Activated T-helper 9 cell treated with anti-CD3 and anti-CD28 coated beads, Interleukin-2, amount 50 U/mL, for 16 hours (primary cell): ENCODE measurements around the gene ITPR1.

Experiments
- DNase-seq: peaks from one replicate; pipeline ENCODE4 v3.0.0-alpha.2; 2020; ENCODE audit warnings: low read depth

ITPR1 gene

DNA sequence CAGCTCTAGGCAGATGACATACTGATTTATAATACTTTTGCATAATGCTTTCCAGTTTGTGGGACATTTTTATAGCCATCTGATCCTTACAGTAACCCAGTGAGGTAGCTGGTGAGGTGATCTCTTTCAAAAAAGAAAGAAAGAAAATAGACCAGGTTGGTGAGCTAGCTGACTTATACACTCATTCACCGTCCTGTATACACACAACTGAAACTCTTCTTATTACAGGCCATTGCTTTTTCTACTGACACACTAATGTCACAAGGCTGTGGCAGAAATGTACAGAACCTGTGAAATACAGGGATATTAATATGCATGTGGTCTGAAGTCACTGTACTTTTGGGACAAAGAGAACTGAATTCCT is 335.9 kb downstream of the ITPR1 start:
- no peak for DNase-seq

DNA sequence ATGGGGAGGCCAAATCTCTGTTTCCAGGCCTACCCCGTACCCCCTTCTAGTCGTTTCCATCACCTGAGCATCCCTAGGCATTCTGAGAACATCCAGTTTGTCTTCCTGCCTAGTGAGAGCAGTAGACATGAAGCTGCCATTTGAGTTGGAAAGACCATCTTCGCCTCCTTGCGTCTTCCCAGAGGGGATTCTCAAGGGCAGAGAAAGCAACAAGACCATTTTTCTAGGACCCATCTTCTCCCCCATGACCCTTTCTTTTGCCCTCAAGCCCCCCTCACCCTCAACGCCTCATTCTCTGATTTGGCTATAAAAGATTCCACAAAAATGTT is 337.4 kb downstream of the ITPR1 start:
- no peak for DNase-seq

DNA sequence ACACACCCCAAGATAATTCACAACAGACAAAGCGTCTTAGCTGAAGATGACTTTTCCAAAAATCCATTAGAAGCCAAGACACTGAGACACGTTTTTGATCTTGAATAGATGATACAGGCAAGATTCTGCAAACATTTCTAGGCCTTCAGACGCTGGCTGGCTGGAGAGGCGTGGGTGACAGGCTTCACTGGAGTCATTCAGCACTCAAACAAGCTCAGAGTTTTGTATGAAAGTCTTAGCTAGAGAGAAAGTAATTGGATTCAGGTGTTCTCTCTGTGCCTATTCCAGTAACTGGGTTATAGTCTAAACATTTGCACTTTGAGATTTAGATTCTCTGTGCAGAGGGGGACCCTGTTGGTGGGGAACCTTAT is 338.4 kb downstream of the ITPR1 start:
- no peak for DNase-seq

DNA sequence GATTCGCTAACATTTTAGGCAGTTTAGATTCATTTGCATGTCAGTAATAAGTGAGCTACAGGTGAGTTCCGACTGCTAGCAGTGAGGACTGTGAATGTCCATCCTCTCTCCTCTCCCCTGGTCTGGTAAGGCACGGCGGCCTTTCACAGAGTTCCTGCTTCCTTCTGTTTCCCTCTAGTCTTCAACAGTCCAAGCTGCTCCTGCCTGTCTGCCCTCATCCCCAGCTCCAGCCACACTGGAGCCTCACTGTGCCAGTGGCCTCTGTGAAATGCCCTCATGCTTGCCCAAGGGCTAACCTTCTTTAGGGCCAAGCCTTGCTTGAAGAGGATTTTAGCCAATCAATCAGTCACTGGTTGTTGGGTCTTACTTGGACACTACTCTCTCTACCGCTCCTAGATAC is 340.3 kb downstream of the ITPR1 start:
- DNase-seq = no peak

DNA sequence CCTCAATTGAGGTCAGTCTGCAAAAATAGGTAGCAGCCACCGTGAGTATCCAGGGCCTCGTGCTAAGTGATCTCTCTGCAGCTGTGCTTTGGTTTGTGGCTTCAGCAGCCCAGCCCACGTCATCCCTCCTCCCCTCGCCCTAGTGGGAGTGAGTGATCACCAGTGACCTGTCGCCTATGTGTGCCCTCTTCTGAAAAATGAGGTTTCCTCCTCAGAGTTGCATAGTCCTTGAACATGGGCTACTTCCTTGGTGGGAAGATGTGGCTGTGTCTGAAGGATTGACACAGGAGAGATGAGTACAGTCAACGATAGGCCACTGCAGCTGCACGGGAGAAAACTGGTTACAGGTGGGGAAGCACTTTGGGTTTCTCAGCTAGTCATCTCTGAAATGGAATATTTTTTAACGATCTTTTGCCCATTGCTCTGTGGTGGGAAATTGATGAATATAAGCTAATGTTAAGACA is 341.3 kb downstream of the ITPR1 start:
- peak; percentile 68 for DNase-seq

DNA sequence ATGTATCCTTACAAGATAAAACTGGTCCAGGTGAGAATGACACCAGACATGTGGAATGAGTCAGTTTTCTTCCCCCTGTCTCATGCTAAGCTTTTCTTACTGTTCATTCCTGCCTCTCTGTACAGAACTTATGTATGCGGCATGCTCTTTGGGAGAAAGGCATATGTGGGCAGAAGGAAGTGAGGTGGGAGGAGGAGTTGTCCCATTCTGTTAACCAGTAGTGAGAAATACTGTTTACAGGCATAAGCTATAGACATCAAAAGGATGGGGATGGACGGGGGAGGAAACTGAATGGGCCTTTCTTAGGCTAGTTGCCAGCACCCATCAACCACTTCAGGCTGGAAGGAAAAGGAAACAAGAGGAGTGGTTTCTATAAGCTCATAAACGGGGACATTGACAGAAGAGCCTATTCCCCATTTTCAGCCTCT is 342.5 kb downstream of the ITPR1 start:
- no peak for DNase-seq

DNA sequence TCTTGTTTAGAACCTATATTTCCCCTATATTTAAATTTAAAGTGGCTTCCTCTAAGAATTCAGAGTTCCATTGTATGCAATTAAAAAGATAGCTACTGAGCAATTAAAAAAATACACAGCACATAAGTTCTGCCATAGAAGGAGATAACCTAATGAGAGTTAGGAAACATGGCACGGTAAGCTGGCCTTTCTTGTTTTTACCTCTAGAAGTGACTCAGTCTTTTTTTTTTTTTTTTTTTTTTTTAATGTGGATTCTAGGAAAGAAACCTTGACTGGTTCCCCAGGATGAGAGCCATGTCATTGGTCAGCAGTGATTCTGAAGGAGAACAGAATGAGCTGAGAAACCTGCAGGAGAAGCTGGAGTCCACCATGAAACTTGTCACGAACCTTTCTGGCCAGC is 343.4 kb downstream of the ITPR1 start:
- DNase-seq = no peak

DNA sequence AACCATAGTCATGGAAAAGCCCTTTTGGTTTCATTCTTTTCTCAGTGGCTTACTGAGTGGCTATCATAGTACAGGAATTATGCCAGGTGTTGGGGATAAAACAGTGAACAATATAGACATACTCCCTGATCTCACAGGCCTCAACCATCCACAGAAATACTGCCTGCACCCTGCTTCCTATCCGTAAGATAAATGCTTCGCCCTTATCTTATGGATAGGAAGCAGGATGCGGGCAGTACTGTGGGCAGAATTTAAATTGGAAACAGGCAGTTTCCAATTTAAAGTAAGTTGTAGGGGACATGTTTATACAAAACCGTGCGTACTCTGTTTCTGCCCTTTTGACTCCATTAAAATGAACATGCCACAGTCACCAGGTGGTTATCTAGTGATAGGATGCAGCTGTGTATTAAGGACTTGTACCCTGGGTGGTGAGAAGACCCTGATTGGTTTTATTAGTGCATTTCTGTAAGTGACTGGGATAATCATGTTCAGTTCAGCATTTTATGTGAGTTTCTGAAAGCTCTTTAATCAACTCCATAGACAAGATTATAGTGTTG is 344.3 kb downstream of the ITPR1 start:
- no peak for DNase-seq

DNA sequence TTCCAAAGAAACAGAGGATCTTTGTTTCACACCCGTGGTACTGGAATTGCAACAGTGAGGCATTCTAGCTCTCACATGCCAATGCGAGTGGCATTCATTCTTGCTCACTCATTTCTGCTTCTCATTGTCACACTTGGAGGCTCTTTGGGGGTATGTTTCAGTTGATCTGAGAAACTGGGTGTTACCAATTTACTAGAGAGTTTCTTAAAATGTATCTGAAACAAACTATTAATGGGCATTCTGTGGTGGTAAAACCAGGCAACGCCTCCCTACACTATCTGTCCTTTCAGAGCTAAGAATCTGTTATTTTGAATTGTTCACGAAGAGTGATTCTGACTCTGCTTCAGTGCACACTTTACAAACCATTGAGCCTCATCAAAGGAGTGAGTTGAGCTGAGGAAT is 345.5 kb downstream of the ITPR1 start:
- DNase-seq = no peak

DNA sequence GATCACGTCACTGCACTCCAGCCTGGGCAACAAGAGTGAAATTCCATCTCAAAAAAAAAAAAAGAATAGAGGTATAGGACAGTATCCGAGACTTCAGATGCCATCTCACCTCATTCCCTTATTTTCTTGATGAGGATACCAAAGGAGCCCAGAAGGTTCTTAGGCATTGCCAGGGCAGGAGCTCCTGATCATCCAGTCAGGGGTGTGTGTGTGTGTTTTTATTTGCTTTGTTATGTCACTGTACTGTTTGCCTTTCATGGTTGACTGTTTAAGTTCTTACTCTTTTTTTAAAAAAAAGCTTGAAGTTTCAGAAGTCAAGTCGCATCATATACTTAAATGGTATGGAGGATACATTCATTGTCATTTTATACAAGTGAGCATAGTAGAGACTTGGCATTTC is 346.1 kb downstream of the ITPR1 start:
- no peak for DNase-seq

DNA sequence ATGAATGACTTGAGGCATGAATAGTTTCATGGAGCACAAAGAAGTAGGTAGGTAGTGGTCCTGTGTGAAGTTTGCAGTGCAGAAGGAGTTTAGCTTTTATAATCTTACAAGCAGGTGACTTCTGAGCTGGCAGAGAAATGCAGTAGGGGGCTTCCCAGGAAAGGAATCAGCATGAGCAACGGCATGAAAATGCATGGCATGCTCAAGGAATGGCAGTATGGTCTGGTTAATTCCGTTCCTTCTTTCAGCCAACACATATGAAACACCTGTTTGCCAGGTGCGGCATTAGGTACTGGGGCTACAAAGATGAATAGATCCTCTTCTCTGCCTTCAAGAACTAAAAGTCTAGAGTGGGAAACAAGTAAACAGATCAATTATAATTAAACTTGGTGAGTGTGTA is 348.1 kb downstream of the ITPR1 start:
- no peak for DNase-seq

DNA sequence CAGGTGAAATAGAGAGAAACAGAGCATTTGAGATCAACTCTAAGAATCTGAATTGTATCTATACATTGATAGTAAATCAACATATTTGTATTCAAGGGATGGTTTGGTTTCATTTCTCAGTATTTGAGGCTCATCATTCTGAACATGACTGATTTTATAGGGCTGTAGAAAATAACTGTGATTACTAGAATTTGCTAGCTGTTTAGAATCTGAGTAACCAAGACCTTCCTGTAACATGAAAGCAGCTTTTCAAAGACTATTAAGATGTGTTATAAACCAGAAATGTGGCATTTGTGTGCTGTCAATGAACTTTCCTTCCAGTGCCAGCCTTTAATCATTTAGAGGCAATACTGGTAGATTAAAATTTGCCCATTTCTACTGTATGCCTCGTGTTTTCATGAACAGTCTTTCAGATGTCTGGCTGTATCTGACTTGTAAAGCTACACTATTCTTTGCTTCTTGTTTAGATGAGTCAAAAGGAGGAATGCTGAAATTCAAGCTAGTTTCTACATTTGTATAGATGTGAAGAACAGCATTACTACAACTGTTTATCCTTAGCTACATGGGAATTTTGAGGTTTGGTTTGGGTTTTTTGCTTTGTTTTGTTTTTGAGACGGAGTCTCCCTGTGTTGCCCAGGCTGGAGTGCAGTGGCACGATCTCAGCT is 348.8 kb downstream of the ITPR1 start:
- no peak for DNase-seq

DNA sequence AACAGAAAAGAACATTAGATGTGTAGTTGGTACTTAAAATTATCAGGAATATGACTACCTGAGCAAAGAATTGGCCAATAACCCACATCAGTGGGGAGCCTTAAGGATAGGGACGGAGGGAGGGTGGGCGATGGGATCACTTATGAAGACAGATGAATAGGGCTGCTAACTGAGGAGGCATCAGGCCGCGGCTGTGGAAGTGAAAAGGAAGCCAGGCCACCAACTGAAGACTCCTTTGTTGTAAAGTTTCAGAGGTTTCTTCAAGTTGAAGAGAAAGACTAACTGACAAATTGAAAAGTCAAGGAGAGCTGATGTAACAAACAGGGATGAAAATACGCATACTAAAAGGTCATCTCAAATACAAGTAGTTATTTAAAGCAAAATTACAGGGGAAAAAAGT is 350.5 kb downstream of the ITPR1 start:
- DNase-seq = no peak

DNA sequence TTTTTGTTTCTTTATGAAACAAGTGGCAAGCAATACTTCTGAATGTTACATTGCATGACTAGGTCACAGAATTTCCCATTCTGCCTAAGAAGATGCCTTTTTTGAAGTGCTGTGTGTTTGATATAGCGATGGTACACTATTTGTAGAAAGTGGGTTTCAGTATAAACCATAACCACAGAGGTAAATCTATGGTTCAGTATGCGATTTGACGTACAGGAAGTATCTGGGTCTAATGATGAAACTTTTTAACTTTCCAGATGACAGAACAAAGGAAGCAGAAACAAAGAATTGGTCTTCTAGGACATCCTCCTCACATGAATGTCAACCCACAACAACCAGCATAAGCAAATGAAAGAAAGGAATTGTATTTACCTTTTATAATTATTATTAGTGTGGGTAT is 352.7 kb downstream of the ITPR1 start:
- DNase-seq = no peak

DNA sequence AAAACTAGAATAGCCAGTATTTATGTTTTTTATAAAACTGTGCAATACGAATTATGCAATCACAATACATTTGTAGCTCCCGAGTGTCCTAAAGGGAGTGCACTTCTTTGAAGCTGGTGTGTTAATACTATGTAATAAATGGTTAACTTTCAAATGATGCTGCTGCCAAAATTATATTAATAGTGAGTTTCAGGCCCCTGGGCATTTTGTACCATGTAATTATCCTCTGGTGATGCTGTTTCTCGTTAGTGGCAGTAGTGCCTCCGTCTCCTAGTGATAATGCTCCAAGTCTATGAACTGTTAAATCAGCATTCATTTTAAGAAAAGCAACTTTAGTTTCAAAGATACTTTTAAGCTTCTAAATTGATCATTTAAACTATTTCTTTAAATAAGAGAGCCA is 353.4 kb downstream of the ITPR1 start:
- DNase-seq = no peak

DNA sequence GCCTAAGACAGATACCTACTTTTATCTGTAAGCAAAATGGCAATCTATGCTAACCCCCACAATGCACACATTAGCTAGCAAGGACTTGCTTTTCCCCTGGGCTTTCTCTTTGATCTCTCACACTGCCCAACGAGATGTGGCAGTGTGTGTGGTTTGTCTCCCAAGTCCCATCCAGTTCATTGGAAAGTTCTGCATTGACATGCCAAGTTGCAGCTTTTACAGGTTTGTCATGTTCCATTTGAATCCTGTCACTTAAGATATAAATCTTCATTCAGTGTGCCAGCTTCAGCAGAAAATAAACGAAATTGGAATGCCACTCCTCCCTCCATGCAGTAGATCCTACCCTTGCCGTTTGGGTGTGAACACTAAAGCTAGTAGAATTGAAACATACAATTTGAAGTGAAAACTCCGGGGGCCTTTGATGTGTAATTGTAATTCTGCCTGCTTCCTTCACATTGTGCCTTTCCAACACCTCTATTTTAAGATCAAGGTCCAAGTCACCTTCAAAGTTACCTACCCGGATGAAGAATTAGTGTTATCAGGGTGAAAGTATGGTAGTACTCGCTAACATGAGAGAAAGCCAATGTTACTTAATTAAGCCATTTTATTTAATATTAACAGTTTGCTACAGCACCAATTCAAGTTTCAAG is 355.2 kb downstream of the ITPR1 start:
- no peak for DNase-seq

DNA sequence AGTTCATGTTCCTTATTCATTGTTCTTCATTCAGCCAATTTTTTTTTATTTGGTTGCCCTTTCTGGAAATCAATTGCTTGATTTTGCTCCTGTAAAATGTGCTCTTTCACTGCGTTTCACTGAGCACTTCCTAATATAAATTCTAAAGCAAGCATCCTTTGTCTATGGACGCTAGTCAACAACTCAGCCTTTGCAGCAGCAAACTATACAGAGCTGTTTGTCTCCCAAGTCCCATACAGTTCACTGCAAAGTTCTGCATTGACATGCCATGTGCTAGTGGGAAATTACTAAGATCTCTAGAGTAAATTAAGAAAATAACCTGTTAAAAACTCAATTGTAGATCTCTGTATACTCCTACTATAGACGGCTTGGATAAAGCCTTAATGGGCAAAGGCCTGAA is 356.0 kb downstream of the ITPR1 start:
- no peak for DNase-seq

DNA sequence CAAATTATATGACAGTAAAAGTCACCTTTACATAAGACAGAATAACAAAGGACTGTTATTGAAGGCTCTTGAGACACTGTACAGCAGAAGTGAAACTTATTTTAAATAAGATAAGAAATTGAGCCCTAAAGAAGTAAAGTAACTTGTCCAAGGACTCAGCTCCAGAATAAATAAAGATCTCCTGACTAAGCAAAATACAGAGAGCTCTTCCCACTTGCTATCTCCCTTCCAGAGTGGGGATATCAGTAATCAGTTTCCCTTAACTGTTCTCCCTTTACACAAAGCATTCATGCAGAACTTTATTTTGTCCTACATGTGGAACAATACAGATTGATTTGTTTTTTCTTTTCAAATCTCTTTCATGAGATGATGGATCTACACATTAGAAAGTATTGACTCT is 356.6 kb downstream of the ITPR1 start:
- no peak for DNase-seq

DNA sequence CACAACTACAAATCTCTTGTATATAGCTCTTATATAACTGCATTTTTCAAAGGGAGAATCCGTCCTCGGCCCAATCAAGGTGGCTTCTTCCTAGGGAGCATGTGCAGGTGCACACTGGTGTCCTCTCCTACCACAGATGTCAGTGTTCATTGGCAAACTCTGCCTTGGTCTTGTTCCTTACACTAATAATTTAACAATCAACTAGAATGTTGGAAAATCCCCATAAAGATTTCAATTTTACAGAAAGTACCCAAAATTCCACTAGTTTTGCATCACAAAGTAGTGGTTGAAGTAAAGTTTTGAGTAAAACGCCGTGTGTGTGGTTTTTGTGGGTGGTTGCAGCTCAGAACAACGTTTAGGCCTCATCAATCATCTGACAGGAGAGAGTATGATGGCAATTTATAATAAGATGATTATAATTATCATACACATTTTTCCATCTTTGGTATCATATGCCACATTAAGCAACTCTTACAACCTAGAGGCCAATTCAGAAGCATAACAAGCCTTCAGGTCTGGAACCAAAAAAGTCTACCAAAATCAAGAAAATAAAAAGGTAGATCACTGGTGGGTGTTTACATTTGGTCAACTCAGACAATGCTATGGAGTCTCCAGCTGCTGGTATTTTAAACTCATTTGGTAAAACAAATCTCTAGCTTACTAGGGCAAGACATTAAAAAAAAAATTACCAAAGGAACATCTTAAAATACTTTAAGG is 357.2 kb downstream of the ITPR1 start:
- no peak for DNase-seq

DNA sequence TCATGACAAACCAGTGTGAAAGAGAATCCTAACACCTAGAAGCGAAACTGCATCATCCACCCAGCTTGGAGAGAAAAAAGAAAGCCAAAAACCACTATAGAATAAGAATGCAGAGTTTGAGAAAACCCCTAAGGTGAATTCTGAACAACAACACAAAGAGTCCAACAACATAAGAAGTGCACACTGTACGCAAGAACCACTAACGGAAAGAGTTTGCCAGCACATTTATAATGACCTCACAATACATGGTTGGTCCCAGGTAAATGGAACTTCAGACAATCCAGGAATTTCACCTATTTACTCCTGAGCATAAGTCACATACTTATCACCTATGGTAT is 357.7 kb downstream of the ITPR1 start:
- no peak for DNase-seq

DNA sequence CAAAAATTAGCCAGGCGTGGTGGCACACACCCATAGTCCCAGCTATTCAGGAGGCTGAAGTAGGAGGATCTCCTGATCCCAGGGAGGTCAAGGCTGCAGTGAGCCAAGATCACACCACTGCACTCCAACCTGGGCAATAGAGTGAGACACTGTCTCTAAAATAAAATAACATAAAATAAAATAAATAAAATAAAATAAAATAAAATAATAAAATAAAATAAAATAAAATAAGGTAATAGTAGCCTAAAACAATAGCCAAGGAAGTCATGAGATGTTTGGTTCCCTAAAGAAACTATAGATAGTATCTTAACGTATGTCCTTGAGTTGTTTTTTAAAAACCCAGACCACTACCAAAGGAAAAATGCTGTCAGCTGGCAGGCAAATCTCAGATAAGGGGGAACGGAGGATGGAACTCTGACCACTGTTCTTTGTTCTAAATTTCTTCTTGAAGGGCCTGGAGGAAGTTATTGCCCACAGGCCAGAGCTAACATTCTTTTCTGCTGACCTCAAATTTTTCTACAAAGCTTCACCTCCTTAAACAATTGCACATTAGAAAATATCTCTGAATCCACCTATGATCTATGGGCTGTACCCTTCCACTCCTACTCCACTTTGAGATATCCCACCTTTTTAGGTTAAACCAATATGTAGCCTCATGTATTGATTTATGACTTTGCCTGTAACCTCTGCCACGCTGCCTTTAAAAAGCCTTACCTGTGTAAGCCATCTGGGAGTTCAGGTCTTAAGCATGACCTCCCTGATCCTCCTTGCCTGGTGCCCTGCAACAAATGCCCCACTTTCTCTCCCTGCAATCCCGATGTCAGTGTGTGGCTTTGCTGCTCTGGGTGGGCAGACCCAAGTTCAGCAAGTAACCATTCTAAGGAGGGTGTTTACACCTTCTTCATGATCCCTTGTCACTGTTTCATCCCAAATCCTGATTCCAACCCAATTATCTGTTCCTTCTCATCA is 359.9 kb downstream of the ITPR1 start:
- DNase-seq = no peak

DNA sequence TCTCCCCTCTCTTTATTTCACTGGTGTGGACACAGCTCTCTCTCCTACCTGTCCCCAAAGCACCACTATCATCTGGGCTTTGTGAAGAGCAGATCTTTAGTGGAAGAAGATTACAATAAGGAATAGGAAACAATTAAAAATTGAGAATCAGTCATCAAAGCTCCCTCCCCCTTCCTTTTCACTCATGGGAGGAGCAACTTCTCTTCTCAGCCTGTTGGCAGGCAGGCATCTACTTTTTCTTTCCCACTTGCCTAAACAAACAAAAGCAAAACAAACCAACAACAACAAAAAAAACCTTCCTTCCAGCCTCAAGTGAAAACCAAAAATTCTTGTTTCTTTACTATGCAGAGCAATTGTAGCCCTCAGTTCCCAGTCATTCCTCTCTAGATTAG is 360.6 kb downstream of the ITPR1 start:
- no peak for DNase-seq
